Peyer's patch (tissue), 4 donors: ENCODE results near the gene PROK1. TPM values are rescaled to one million over a fixed set of nuclear protein-coding genes. Genes with fewer than 3 reads are reported as not detected.

Source experiments
- DNase-seq, 3 donors: peaks; one replicate each; pipeline ENCODE4 v3.0.0-alpha.2; 2017 to 2019
- H3K27ac ChIP-seq, 4 donors: fragments of 200-600 bp; sonication (generic); one replicate each; pipeline ENCODE4 v1.5.1; 2016 to 2019
- H3K27me3 ChIP-seq, 2 donors: fragments of 200-600 bp; sonication (generic); one replicate each; pipeline ENCODE4 v1.5.1; 2019
- H3K36me3 ChIP-seq, 3 donors: fragments of 200-600 bp; sonication (generic); one replicate each; pipeline ENCODE4 v1.5.1; 2016 to 2019
- H3K4me1 ChIP-seq, 4 donors: fragments of 200-600 bp; sonication (generic); one replicate each; pipeline ENCODE4 v1.5.1; 2016 to 2019
- H3K4me3 ChIP-seq, 4 donors: fragments of 200-600 bp; sonication (generic); 1 replicate in 3 of 4; 2 replicates in 1 of 4; pipeline ENCODE4 v1.5.1; 2016 to 2019; ENCODE audit warnings: mild to moderate bottlenecking in 1 of 4
- H3K9me3 ChIP-seq, 4 donors: fragments of 200-600 bp; sonication (generic); one replicate each; pipeline ENCODE4 v1.5.1; 2016 to 2019; ENCODE audit warnings: mild to moderate bottlenecking in 1 of 4
- POLR2A ChIP-seq, 2 donors: fragments of 450-650 bp; IDR thresholded peaks; one replicate each; pipeline ENCODE4 v1.5.1; 2017; ENCODE audit warnings: antibody characterized with exemption in 2 of 2, mild to moderate bottlenecking in 2 of 2, moderate library complexity in 2 of 2
- total RNA-seq, 4 donors: library from RNA; depleted of rRNA; stranded (reverse); fragments of >200 nt; gene quantifications; one replicate each; pipeline ENCODE4 v1.1.0, GENCODE V29; 2016
- TF ChIP-seq, protein P1 (sequence below), 6 experiments: fragments of 450-650 bp in 4 of 6; fragments of 200-600 bp in 2 of 6; sonication (generic) in 1 of 6; IDR thresholded peaks; one replicate each; pipeline ENCODE4 v1.5.1; 2017 to 2019; ENCODE audit warnings: antibody characterized with exemption in 6 of 6, mild to moderate bottlenecking in 3 of 6, moderate library complexity in 1 of 6

Gene PROK1
- total RNA-seq, 4 donors from 2014 or later, result not detected

GRCh38 chr1:110457206-110457605 is 6.3 kb downstream of the PROK1 start:
- no peak overlapping the region for H3K4me3 ChIP-seq
- H3K27ac ChIP-seq, result no peak overlapping the region
- no peaks in the 10 kb centered on the region for H3K27me3 ChIP-seq
- H3K4me1 ChIP-seq, result no peaks in the 10 kb centered on the region
- DNase-seq, result peak in 1 of 3 donors; percentile 26
- no peaks in the 10 kb centered on the region for H3K9me3 ChIP-seq
- H3K36me3 ChIP-seq, result no peaks in the 10 kb centered on the region
- no peak for TF ChIP-seq POLR2A (IDR thresholded peaks at IDR 0.05)
- TF ChIP-seq, protein P1, sequence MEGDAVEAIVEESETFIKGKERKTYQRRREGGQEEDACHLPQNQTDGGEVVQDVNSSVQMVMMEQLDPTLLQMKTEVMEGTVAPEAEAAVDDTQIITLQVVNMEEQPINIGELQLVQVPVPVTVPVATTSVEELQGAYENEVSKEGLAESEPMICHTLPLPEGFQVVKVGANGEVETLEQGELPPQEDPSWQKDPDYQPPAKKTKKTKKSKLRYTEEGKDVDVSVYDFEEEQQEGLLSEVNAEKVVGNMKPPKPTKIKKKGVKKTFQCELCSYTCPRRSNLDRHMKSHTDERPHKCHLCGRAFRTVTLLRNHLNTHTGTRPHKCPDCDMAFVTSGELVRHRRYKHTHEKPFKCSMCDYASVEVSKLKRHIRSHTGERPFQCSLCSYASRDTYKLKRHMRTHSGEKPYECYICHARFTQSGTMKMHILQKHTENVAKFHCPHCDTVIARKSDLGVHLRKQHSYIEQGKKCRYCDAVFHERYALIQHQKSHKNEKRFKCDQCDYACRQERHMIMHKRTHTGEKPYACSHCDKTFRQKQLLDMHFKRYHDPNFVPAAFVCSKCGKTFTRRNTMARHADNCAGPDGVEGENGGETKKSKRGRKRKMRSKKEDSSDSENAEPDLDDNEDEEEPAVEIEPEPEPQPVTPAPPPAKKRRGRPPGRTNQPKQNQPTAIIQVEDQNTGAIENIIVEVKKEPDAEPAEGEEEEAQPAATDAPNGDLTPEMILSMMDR (IDR thresholded peaks at IDR 0.05), result no peak

GRCh38 chr1:110460253-110461220 is 9.6 kb downstream of the PROK1 start:
- no peak overlapping the region for H3K4me3 ChIP-seq
- H3K4me1 ChIP-seq, result no peaks in the 10 kb centered on the region
- H3K9me3 ChIP-seq, result no peaks in the 10 kb centered on the region
- H3K27me3 ChIP-seq, result no peaks in the 10 kb centered on the region
- DNase-seq, result peak; percentile 74 to 93 (median 82)
- no peak overlapping the region for H3K27ac ChIP-seq
- no peaks in the 10 kb centered on the region for H3K36me3 ChIP-seq
- TF ChIP-seq, protein P1 (IDR thresholded peaks at IDR 0.05), result peak; percentile 86 to 99 (median 98)
- TF ChIP-seq POLR2A (IDR thresholded peaks at IDR 0.05), result no peak

GRCh38 chr1:110462093-110462492 is 11.1 kb downstream of the PROK1 start:
- H3K4me3 ChIP-seq, result no peak overlapping the region

DNA sequence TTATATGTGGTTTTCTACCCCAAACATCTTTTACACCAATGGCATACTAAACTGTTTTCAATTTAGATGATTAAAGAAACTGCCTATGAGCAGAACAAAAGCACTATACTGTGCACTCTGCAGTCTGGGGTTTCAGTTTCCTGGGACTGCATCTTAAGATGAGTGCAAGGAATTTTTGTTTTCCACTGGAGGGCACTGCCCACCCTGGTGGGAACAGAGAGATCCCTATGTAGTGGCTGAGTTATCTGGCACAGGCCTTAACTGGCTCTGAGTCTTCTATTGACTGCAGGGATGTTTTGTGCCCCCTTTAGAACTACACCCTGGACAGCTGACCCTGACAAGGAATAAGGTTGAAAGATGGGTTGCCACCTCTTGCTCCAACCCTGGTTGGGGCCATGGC is 12.0 kb downstream of the PROK1 start:
- Histone ChIP-seq H3K27me3 (no peaks in the 10 kb centered on the region), H3K27ac (peak overlapping the region in 1 of 4 donors; percentile 18), H3K4me3 (no peak overlapping the region), H3K4me1 (no peaks in the 10 kb centered on the region), H3K9me3 (no peaks in the 10 kb centered on the region), H3K36me3 (no peaks in the 10 kb centered on the region)
- DNase-seq, result no peak
- TF ChIP-seq, protein P1 (IDR thresholded peaks at IDR 0.05), result no peak
- no peak for TF ChIP-seq POLR2A (IDR thresholded peaks at IDR 0.05)

More at GRCh38 chr1:110462093-110462492, 11.1 kb downstream of the PROK1 start:
- H3K27ac ChIP-seq, result no peak overlapping the region
- no peaks in the 10 kb centered on the region for H3K27me3 ChIP-seq
- no peak for DNase-seq
- no peaks in the 10 kb centered on the region for H3K36me3 ChIP-seq
- TF ChIP-seq, protein P1 (IDR thresholded peaks at IDR 0.05), result no peak
- no peak for TF ChIP-seq POLR2A (IDR thresholded peaks at IDR 0.05)
- H3K4me1 ChIP-seq, result no peaks in the 10 kb centered on the region
- H3K9me3 ChIP-seq, result no peaks in the 10 kb centered on the region

DNA sequence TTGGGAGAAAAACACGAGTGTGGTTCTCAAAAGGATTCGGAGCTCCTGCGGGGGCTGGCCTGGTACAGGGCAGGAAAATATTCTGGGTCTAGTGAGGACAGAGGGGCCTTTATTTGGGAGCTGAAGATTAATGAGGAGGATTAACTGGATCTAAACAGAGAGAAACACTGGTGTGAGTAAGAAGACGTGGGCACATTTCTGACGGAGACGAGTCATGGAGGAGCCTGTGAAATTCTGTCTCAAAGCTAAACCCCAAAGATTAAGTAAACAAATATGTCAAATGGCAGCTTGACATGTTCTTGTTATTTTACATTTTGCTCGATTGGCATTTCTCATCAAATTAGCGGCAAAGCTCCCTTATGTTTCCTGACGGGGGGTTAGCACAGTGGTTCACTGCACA is 12.8 kb downstream of the PROK1 start:
- Histone ChIP-seq H3K27me3 (no peaks in the 10 kb centered on the region), H3K4me1 (no peaks in the 10 kb centered on the region), H3K27ac (no peak overlapping the region), H3K4me3 (no peak overlapping the region), H3K9me3 (no peaks in the 10 kb centered on the region), H3K36me3 (no peaks in the 10 kb centered on the region)
- no peak for DNase-seq
- TF ChIP-seq, protein P1 (IDR thresholded peaks at IDR 0.05), result no peak
- no peak for TF ChIP-seq POLR2A (IDR thresholded peaks at IDR 0.05)
